Measurements from ENCODE around the gene LPAR1.

The LPAR1 gene

DNA sequence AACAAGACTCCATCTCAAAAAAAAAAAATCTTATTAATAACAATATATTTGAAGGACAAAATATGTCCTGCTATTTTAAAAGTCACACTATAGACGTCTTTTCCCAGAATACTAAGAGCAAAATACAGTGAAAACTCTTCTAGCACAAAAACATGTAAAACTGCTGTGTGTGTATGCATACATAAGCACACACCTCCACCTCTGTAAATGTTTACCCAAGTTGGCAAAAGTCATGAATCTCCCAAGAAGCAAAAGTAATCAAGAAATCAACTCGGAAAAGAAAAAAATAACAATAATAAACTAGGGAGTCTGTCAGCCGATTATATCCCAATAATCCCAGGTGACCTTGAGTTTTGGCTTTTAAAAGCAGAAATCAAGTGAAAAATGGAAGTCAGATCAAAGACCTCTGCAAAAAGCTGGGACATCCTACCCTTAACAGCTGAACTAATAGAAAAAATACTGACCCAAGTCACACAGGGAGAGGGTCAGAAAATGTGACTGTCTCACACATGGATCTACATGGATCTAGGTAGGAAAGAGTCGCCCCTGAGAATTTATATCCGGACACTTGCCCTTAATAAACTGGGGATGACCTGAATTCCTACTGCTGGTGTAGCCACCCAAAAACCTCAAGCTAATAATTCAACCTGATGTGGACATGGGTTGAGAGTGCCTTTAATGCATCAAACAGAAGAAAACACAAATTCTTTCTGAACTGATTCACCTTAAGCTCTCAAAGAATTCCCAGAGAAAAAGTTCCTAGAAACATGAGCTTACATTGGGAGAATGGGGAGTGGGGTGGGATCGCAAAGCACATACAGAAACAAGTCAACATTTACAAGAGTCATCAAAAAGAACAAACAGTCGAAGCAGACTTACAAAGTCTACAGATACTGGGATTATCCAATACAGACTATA is 29.9 kb downstream of the LPAR1 start:
- TF ChIP-seq CTCF (IDR thresholded peaks at IDR 0.05; ENCODE audit: control extremely low read depth, extremely low read depth, low read depth, missing control alignments): no peak
- ChIA-PET CTCF (interaction anchor here (1.4 kb wide), 1 partner anchor 9 kb away, joined by 4 read pairs; no protein-coding TSS in a partner anchor), POLR2A (no interaction called here)
- DNase-seq (ENCODE audit: extremely low spot score): no peak

- no peak for DNase-seq (ENCODE audit: extremely low spot score)
- ChIA-PET CTCF (no interaction called here), POLR2A (no interaction called here)
- no peak for TF ChIP-seq CTCF (IDR thresholded peaks at IDR 0.05; ENCODE audit: control extremely low read depth, extremely low read depth, low read depth, missing control alignments)
These were observed 32.4 kb downstream of the LPAR1 start for GRCh38 chr9:111005746-111006470.

DNA sequence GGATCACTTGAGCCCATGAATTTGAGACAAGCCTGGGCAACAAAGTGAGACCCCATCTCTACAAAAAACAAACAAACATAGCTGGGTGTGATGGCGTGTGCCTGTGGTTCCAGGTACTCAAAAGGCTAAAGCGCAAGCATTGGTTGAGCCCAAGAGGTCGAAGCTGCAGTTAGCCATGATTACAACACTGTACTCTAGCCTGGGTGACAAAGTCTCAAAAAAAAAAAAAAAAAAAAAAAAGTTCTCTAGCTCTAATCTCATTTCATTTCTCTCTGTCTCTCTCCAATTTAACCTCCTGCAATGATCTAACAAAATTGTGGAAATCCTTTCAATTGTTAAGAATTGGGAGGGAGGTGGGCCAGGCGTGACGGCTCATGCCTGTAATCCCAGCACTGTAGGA is 33.3 kb downstream of the LPAR1 start:
- CTCF ChIA-PET: interaction anchor here (0.7 kb wide), 1 partner anchor 12 kb away, joined by 3 read pairs; no protein-coding TSS in a partner anchor
- POLR2A ChIA-PET: no interaction called here
- no peak for DNase-seq (ENCODE audit: extremely low spot score)
- no peak for TF ChIP-seq CTCF (IDR thresholded peaks at IDR 0.05; ENCODE audit: control extremely low read depth, extremely low read depth, low read depth, missing control alignments)

DNA sequence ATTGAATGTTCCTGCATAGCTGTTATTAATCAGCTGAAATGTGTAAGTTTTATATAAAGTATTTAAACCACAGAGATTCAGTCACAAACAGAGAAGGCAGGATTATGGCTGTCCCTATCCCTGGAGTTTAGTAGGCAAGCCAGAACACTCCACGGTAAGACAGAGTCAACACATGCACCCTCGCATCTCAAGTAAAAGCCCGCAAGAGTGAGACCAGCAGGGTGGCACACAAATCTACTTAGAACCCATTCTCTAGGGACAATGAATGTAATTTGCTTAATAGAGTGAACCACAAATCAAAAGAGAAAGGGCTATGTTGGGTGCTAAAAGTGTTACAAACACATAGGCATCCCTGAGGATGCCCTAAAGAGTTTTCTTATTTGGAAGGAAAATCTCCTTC is 35.1 kb downstream of the LPAR1 start:
- CTCF ChIA-PET: interaction anchor here (1.6 kb wide), 1 partner anchor 11 kb away, joined by 3 read pairs; no protein-coding TSS in a partner anchor
- POLR2A ChIA-PET: no interaction called here
- DNase-seq (ENCODE audit: extremely low spot score): no peak

DNA sequence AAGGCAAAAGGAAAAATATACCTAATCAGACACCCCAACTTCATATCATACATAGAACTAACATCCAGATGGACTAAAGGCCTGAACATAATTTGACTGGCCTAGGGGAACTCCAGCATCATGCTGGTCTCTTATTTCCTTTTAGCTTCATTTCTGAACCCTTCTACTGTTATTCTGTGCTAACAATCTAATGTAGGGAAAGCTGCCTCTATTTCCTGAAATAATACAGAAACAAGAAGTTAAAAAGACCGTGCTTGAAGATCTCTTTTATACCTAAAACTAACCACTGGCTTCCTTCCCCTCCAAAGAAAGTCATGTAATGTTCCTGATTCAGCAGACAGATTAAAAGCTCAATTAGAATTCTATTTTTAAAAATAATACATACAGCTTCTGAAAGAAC is 36.7 kb downstream of the LPAR1 start:
- CTCF ChIA-PET: interaction anchor here (0.9 to 1.2 kb wide), 3 partner anchors 9 to 100 kb away, joined by 3 read pairs; no protein-coding TSS in a partner anchor
- DNase-seq (ENCODE audit: extremely low spot score): no peak
- TF ChIP-seq CTCF (IDR thresholded peaks at IDR 0.05; ENCODE audit: control extremely low read depth, extremely low read depth, low read depth, missing control alignments): no peak
- POLR2A ChIA-PET: no interaction called here

More for the DNA sequence above, 35.1 kb downstream of the LPAR1 start:
- TF ChIP-seq CTCF (IDR thresholded peaks at IDR 0.05; ENCODE audit: control extremely low read depth, extremely low read depth, low read depth, missing control alignments): no peak

DNA sequence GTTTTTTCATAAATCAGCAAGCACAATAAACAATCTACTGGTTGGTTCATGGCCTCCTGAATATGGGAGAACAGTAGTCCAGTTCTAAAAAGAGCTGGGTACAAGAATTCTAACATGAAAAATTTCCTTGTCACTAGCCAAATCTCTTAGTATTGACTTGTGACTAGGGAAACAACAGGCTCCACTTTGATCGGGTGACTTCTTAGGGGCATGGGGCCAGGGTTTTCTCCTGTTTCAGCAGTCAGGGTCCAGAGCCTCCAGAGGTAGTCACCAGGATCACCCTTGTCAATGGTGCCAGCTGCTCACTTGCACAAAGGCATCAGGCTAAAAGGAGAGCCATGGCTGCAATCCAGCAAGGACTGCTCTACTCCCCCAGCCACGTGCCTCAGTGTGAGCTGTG is 38.1 kb downstream of the LPAR1 start:
- CTCF ChIA-PET: interaction anchor here (0.8 to 2.1 kb wide), 5 partner anchors 9 to 214 kb away, joined by 3 to 6 read pairs (median 4); no protein-coding TSS in a partner anchor
- POLR2A ChIA-PET: no interaction called here
- no peak for DNase-seq (ENCODE audit: extremely low spot score)
- no peak for TF ChIP-seq CTCF (IDR thresholded peaks at IDR 0.05; ENCODE audit: control extremely low read depth, extremely low read depth, low read depth, missing control alignments)

Data from GM10248 (cell line).